Occipital lobe (tissue), 2 donors: ENCODE results near the gene OPCML. TPM values are rescaled to one million over a fixed set of nuclear protein-coding genes. Genes with fewer than 3 reads are reported as not detected.

ENCODE experiments used
- DNase-seq: peaks from one replicate; lab custom pipeline; 2025; lab: John Stamatoyannopoulos, UW
- total RNA-seq: library from RNA; depleted of rRNA; stranded (reverse); fragments of >200 nt; gene quantifications from one replicate; pipeline ENCODE4 v1.2.3, GENCODE V29; 2014

Gene OPCML
- total RNA-seq, 1 donor from 2014 or later, result 65.5 TPM

- no peak for DNase-seq
These were observed 587.7 kb downstream of the OPCML start for GRCh38 chr11:132944569-132944944.

GRCh38 chr11:132943706-132944568 lies 588.4 kb downstream of the OPCML start:
- DNase-seq, result peak; percentile 53

- no peak for DNase-seq
These were observed 589.0 kb downstream of the OPCML start for GRCh38 chr11:132943357-132943705.

- no peak for DNase-seq
These were observed 589.5 kb downstream of the OPCML start for GRCh38 chr11:132942611-132943356.

GRCh38 chr11:132941761-132942160 lies 590.5 kb downstream of the OPCML start:
- no peak for DNase-seq

GRCh38 chr11:132941024-132941646 lies 591.2 kb downstream of the OPCML start:
- no peak for DNase-seq

GRCh38 chr11:132937016-132937415 lies 595.3 kb downstream of the OPCML start:
- DNase-seq, result no peak

- no peak for DNase-seq
These were observed 596.9 kb downstream of the OPCML start for GRCh38 chr11:132935383-132935782.

GRCh38 chr11:132933703-132934102 lies 598.6 kb downstream of the OPCML start:
- DNase-seq, result no peak

GRCh38 chr11:132925825-132926469 lies 606.4 kb downstream of the OPCML start:
- DNase-seq, result no peak

- DNase-seq, result no peak
These were observed 610.7 kb downstream of the OPCML start for GRCh38 chr11:132921597-132921996.

- DNase-seq, result no peak
These were observed 611.7 kb downstream of the OPCML start for GRCh38 chr11:132920451-132921096.

- DNase-seq, result no peak
These were observed 617.7 kb downstream of the OPCML start for GRCh38 chr11:132914600-132914999.

GRCh38 chr11:132913886-132914285 lies 618.4 kb downstream of the OPCML start:
- no peak for DNase-seq

GRCh38 chr11:132913295-132913694 lies 619.0 kb downstream of the OPCML start:
- DNase-seq, result no peak

- DNase-seq, result no peak
These were observed 621.1 kb downstream of the OPCML start for GRCh38 chr11:132911186-132911585.

GRCh38 chr11:132910011-132910760 lies 622.1 kb downstream of the OPCML start:
- DNase-seq, result peak; percentile 16

GRCh38 chr11:132909021-132909606 lies 623.2 kb downstream of the OPCML start:
- no peak for DNase-seq

GRCh38 chr11:132908414-132908810 lies 623.9 kb downstream of the OPCML start:
- no peak for DNase-seq
